COLO668 (cell line): ENCODE results near the gene RAD50.

Source experiments
- DNase-seq: peaks from one replicate; lab custom pipeline; 2025; ENCODE audit not compliant: unreplicated experiment; lab: John Stamatoyannopoulos, UW

RAD50 gene

GRCh38 chr5:132659598-132660493, 103.1 kb downstream of the RAD50 start:
- no peak for DNase-seq

GRCh38 chr5:132661231-132662003, 104.6 kb downstream of the RAD50 start:
- no peak for DNase-seq

- DNase-seq: no peak
Observed at GRCh38 chr5:132662004-132662401, 105.2 kb downstream of the RAD50 start.

- DNase-seq: no peak
Observed at GRCh38 chr5:132662925-132663770, 106.4 kb downstream of the RAD50 start.

GRCh38 chr5:132663771-132664695, 107.3 kb downstream of the RAD50 start:
- no peak for DNase-seq

DNA sequence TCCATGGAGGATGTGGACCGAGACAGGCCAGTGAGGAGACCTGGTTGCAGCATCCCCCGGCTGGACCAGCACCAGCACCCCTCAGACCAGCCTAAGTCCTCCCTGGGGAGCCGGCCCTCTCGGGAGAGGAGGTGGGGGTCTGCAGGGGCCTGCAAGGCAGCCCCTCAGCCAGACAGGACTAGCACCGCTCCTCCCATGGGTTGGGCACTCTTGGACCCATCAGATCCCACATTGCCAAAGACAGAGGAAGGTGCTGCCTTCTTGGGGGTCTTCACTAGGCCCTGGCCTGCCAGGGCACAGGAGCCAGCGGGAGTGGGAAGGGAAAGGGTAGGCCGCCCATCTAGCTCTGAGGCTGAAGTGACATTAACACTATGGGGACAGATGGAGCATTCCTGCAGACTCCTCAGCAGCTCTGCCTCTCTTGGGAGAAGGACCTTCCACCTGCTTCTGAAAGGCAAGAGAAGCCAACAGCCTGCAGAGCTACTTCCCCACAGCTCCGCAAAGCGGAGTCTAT, 108.0 kb downstream of the RAD50 start:
- DNase-seq: no peak

DNA sequence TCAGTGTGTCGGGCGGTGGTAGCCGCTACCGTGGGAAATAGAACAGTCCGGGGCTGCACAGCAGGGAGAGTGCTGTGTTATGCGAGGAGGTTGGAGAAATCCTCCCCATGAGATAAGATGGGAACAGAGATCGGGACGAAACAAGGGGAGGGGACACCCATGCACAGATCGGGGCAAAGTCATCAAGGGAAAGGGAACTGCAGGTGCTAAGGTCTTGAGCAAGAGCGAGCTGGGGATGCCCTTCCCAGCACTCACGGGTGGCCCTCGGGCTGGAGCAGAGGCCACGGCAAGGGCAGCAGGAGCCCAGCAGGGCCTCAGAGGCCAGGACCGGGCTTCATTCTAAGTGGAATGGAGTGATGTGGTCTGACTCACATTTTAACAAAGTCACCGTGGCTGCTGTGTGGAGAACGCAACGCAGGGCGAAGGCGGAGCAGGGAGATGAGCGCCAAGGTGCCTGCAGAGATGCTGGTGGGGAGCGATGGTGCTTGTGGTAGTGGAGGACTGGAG, 108.8 kb downstream of the RAD50 start:
- no peak for DNase-seq

DNA sequence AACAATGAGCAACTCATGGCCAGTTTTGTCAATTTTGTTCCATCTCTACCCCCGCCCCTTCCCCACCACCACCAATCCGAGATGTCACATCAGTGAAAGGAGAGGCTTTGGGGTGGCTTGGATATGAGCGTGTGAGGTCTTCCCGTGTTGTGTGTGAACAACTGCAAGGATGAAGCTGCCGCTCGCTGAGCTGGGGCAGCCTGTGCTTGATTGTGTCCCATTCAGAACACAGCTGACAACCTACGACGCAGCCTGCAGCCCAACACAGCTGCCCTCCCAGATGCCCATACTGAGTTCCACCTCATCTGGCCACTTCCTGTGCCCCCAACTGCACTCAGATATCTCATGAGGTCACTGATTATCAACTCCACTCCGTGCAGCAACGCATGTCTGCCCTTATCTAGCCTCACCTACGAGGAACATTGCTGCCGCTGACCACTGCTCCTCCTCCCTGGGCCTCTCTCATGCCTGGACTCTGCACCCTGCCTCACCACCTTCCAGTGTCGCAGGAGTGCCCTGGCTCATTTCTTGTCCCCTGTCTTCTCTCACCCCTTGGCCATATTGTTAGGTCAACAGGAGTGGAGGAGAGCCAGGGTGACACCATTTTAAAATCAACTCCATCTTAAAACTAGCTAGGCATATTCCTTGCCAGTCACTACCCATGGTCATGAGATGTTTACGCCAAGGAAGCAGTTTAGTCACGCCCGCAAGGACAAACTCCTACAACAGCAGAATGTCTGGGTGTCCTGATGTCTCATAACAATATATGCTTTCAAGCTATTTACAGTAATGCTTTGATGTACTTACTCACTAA, 109.7 kb downstream of the RAD50 start:
- no peak for DNase-seq

- DNase-seq: no peak
Observed at GRCh38 chr5:132667309-132667708, 110.5 kb downstream of the RAD50 start.

DNA sequence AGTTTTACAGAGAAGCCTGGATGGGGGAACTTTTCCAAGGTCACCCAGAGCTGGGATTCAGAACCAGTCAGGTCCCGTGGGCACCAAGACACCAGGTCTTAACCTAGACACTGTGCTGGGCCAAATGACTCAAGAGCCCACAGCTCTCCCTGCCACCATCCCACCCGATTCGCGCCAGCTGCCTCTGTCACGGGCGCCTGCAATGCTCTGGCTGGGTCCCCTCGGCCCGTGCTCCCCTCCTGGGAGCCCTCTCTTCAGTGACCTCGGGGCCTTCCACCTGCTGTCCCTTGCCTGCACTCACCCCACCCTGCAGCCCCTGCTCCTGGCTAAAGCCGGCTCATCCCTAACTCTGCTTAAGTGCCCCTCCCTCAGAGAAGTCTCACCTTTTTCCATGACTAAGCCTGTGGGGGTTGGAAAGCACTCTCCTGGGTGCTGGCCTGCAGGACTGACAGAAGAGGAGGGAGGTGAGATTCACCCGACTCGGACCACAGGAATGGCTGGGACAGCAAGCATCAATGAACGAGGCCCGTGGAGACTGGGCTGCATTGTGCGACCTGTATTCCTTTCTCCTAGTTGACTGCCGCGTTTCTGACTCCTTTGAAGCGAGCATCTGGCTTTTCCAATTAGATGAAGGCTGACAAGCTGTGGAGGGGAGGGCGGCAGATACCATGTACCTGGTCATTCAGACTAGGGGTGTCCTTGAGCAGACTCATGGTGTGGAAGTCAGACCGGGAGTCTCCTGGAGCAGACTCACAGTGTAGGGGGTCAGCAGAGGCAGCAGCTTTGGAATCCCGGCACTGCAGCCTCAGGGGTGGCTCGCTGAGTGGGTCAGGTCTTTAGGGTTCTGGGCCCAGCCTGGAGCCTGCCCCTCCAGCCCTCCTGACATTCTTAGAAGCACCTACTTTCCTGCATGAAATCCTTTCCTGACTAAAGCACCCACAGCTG, 111.3 kb downstream of the RAD50 start:
- DNase-seq: no peak

- DNase-seq: no peak
Observed at GRCh38 chr5:132668706-132669454, 112.1 kb downstream of the RAD50 start.

- DNase-seq: no peak
Observed at GRCh38 chr5:132669455-132669820, 112.7 kb downstream of the RAD50 start.

- DNase-seq: no peak
Observed at GRCh38 chr5:132669966-132670882, 113.4 kb downstream of the RAD50 start.

- no peak for DNase-seq
Observed at GRCh38 chr5:132671000-132671399, 114.2 kb downstream of the RAD50 start.

DNA sequence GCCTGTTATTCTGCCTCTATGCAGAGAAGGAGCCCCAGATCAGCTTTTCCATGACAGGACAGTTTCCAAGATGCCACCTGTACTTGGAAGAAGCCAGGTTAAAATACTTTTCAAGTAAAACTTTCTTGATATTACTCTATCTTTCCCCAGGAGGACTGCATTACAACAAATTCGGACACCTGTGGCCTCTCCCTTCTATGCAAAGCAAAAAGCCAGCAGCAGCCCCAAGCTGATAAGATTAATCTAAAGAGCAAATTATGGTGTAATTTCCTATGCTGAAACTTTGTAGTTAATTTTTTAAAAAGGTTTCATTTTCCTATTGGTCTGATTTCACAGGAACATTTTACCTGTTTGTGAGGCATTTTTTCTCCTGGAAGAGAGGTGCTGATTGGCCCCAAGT, 116.7 kb downstream of the RAD50 start:
- DNase-seq: no peak
